H1 (cell line): ENCODE data around the gene PPP1R1C. TPM values are rescaled to one million over a fixed set of nuclear protein-coding genes. Genes with fewer than 3 reads are reported as not detected.

Experiments
- CTCF ChIA-PET: fragments of 300-600 bp; sonication (Branson Sonifier 250); formaldehyde crosslinking; loops from one replicate; lab custom pipeline; 2021; ENCODE audit not compliant: partially characterized antibody; lab: Charles Lee
- POLR2A ChIA-PET: fragments of 300-600 bp; sonication (Branson Sonifier 250); formaldehyde crosslinking; loops from one replicate; lab custom pipeline; 2021; ENCODE audit warnings: inconsistent platforms; ENCODE audit not compliant: partially characterized antibody; lab: Charles Lee
- DNase-seq, 2 experiments: peaks; one replicate each; pipeline versions ENCODE4 v3.0.0 to v3.0.0-alpha.2; 2010 to 2022; ENCODE audit warnings: low spot score in 2 of 2, low read depth in 1 of 2, mixed read lengths in 1 of 2
- FAIRE-seq: peaks from 2 replicates; lab custom pipeline; 2011; peaks lifted over from hg19 to GRCh38; lab: Jason Lieb, UNC
- H2AFZ ChIP-seq: 2 replicates; pipeline ENCODE4 v1.8.1; 2012; ENCODE audit warnings: low read length, inconsistent platforms
- H2AK5ac ChIP-seq: 2 replicates; pipeline ENCODE4 v1.6.1; 2013; ENCODE audit warnings: low read depth, low read length
- H2BK120ac ChIP-seq: replicated peaks from 2 replicates; pipeline ENCODE3; 2013; ENCODE audit warnings: low read depth, low read length, inconsistent platforms
- H2BK12ac ChIP-seq: 2 replicates; pipeline ENCODE4 v1.6.1; 2013; ENCODE audit warnings: low read depth, low read length
- H2BK15ac ChIP-seq: 2 replicates; pipeline ENCODE4 v1.6.1; 2013; ENCODE audit warnings: low read length
- H2BK20ac ChIP-seq: 2 replicates; pipeline ENCODE4 v1.6.1; 2013; ENCODE audit warnings: low read length
- H2BK5ac ChIP-seq: 2 replicates; pipeline ENCODE4 v1.6.1; 2013; ENCODE audit warnings: low read depth, low read length
- H3K14ac ChIP-seq: 2 replicates; pipeline ENCODE4 v1.6.1; 2013; ENCODE audit warnings: inconsistent platforms; ENCODE audit not compliant: insufficient read length
- H3K18ac ChIP-seq: 2 replicates; pipeline ENCODE4 v1.6.1; 2013; ENCODE audit warnings: low read length; ENCODE audit errors: extremely low read depth
- H3K23ac ChIP-seq: 2 replicates; pipeline ENCODE4 v1.6.1; 2013; ENCODE audit warnings: inconsistent platforms; ENCODE audit not compliant: insufficient read length
- H3K23me2 ChIP-seq: 2 replicates; pipeline ENCODE4 v1.6.1; 2013; ENCODE audit warnings: low read depth, low read length
- H3K27ac ChIP-seq: 2 replicates; pipeline ENCODE4 v1.6.1; 2011; ENCODE audit warnings: low read depth, low read length, inconsistent platforms
- H3K27me3 ChIP-seq, 4 experiments: replicated peaks in 1 of 4; 1 replicate in 1 of 4; 2 replicates in 3 of 4; pipeline versions ENCODE4 v1.6.1 to v1.8.1; 2011 to 2013; ENCODE audit warnings: low read length in 3 of 4, mild to moderate bottlenecking in 3 of 4, inconsistent platforms in 2 of 4, mixed read lengths in 2 of 4, moderate library complexity in 1 of 4; ENCODE audit not compliant: control insufficient read depth in 3 of 4, insufficient read depth in 3 of 4; ENCODE audit errors: extremely low read depth in 1 of 4
- H3K36me3 ChIP-seq, 4 experiments: 2 replicates each; pipeline versions ENCODE4 v1.6.1 to v1.8.1; 2011 to 2013; ENCODE audit warnings: mild to moderate bottlenecking in 4 of 4, low read length in 3 of 4, moderate library complexity in 2 of 4, control low read depth in 1 of 4, inconsistent platforms in 1 of 4; ENCODE audit not compliant: insufficient read depth in 4 of 4, control insufficient read depth in 2 of 4
- H3K4ac ChIP-seq: replicated peaks from 2 replicates; pipeline ENCODE3; 2013; ENCODE audit warnings: low read length, low read depth, mixed read lengths, inconsistent platforms; ENCODE audit not compliant: insufficient read length
- H3K4me1 ChIP-seq, 4 experiments: replicated peaks in 1 of 4; 1 replicate in 1 of 4; 2 replicates in 3 of 4; pipeline versions ENCODE4 v1.6.1 to v1.8.1; 2011 to 2013; ENCODE audit warnings: low read length in 3 of 4, inconsistent platforms in 2 of 4, mixed read lengths in 1 of 4; ENCODE audit not compliant: insufficient read depth in 4 of 4, control insufficient read depth in 3 of 4
- H3K4me2 ChIP-seq, 2 experiments: 2 replicates each; pipeline versions ENCODE4 v1.6.1 to v1.8.1; 2011 to 2013; ENCODE audit warnings: low read depth in 2 of 2, low read length in 2 of 2, control low read depth in 1 of 2, inconsistent platforms in 1 of 2, mild to moderate bottlenecking in 1 of 2; ENCODE audit not compliant: insufficient read depth in 1 of 2
- H3K4me3 ChIP-seq, 4 experiments: fragments of 200-600, 300-600 bp in 1 of 4; sonication (generic), shearing (Covaris generic), sonication (Bioruptor Twin) in 1 of 4; 2 replicates each; pipeline versions ENCODE4 v1.5.1 to v1.8.1; 2011 to 2016; ENCODE audit warnings: low read length in 4 of 4, low read depth in 3 of 4, control low read depth in 2 of 4, inconsistent platforms in 2 of 4, mild to moderate bottlenecking in 2 of 4, mixed read lengths in 1 of 4, moderate library complexity in 1 of 4; ENCODE audit not compliant: insufficient read depth in 2 of 4; ENCODE audit errors: extremely low read depth in 1 of 4
- H3K56ac ChIP-seq: replicated peaks from 2 replicates; pipeline ENCODE3; 2013; ENCODE audit warnings: low read depth, mild to moderate bottlenecking, mixed read lengths, low read length, inconsistent platforms; ENCODE audit not compliant: insufficient read length
- H3K79me1 ChIP-seq: 2 replicates; pipeline ENCODE4 v1.6.1; 2013; ENCODE audit warnings: low read depth, low read length, control low read depth
- H3K79me2 ChIP-seq, 2 experiments: 2 replicates each; pipeline versions ENCODE4 v1.6.1 to v1.8.1; 2012 to 2013; ENCODE audit warnings: low read length in 2 of 2, mild to moderate bottlenecking in 2 of 2, inconsistent platforms in 1 of 2; ENCODE audit not compliant: insufficient read depth in 2 of 2, control insufficient read depth in 1 of 2
- H3K9ac ChIP-seq, 4 experiments: replicated peaks in 1 of 4; 1 replicate in 1 of 4; 2 replicates in 3 of 4; pipeline versions ENCODE4 v1.6.1 to v1.8.1; 2011 to 2013; ENCODE audit warnings: low read depth in 3 of 4, low read length in 3 of 4, control low read depth in 2 of 4, mild to moderate bottlenecking in 2 of 4, moderate library complexity in 2 of 4, inconsistent platforms in 1 of 4; ENCODE audit errors: extremely low read depth in 1 of 4
- H3K9me3 ChIP-seq, 2 experiments: 2 replicates each; pipeline versions ENCODE4 v1.6.1 to v1.8.1; 2012 to 2013; ENCODE audit warnings: mild to moderate bottlenecking in 2 of 2, moderate library complexity in 2 of 2, control low read depth in 1 of 2, inconsistent platforms in 1 of 2, low read depth in 1 of 2, low read length in 1 of 2, mixed read lengths in 1 of 2; ENCODE audit not compliant: insufficient read depth in 2 of 2
- H4K20me1 ChIP-seq, 2 experiments: replicated peaks in 1 of 2; 2 replicates each; pipeline versions ENCODE3 to v1.8.1; 2011 to 2013; ENCODE audit warnings: inconsistent platforms in 2 of 2, low read length in 2 of 2, mild to moderate bottlenecking in 1 of 2; ENCODE audit not compliant: insufficient read depth in 2 of 2, control insufficient read depth in 1 of 2
- H4K5ac ChIP-seq: 2 replicates; pipeline ENCODE4 v1.6.1; 2013; ENCODE audit warnings: low read length, low read depth, mixed read lengths, inconsistent platforms; ENCODE audit not compliant: insufficient read length
- H4K8ac ChIP-seq: 2 replicates; pipeline ENCODE4 v1.8.0; 2013; ENCODE audit warnings: mild to moderate bottlenecking, moderate library complexity, low read length, inconsistent platforms; ENCODE audit not compliant: insufficient read depth; ENCODE audit errors: extremely low read depth
- H4K91ac ChIP-seq: replicated peaks from 2 replicates; pipeline ENCODE3; 2013; ENCODE audit warnings: low read length, mixed read lengths, inconsistent platforms; ENCODE audit not compliant: insufficient read length
- EGR1 ChIP-seq: IDR thresholded peaks from 2 replicates; pipeline ENCODE4 v1.6.1; 2011; ENCODE audit warnings: low read depth, low read length, borderline replicate concordance
- POLR2A ChIP-seq, 2 experiments: IDR thresholded peaks; 1 replicate in 1 of 2; 2 replicates in 1 of 2; pipeline ENCODE4 v1.6.1; 2011; ENCODE audit warnings: low read depth in 2 of 2, low read length in 2 of 2, mild to moderate bottlenecking in 2 of 2; ENCODE audit errors: control extremely low read depth in 1 of 2
- SIX5 ChIP-seq: IDR thresholded peaks from 2 replicates; pipeline ENCODE4 v1.6.1; 2011; ENCODE audit warnings: mild to moderate bottlenecking, low read depth, low read length
- SP4 ChIP-seq: IDR thresholded peaks from 2 replicates; pipeline ENCODE4 v1.6.1; 2012; ENCODE audit warnings: low read length, inconsistent platforms
- TEAD4 ChIP-seq: IDR thresholded peaks from 2 replicates; pipeline ENCODE4 v1.6.1; 2012; ENCODE audit warnings: low read depth, low read length, inconsistent platforms, mixed read lengths
- WGBS, 2 experiments: shearing (Covaris generic) in 1 of 2; methylation state at CpG; one replicate each; pipeline versions ENCODE4 v1.1.6 to v1.1.7; 2013 to 2015; ENCODE audit warnings: low lambda C conversion rate in 2 of 2, mixed read lengths in 2 of 2, inconsistent platforms in 1 of 2, low coverage in 1 of 2, missing lambda C conversion rate in 1 of 2; ENCODE audit not compliant: insufficient replicate concordance in 2 of 2, insufficient coverage in 1 of 2, insufficient read length in 1 of 2; ENCODE audit errors: extremely low coverage in 1 of 2, missing lambda C conversion rate in 1 of 2; 5-methylcytosine and 5-hydroxymethylcytosine counted together
- polyA plus RNA-seq, 7 experiments: library from polyadenylated mRNA; depleted of rRNA in 3 of 7; stranded (reverse) in 5 of 7; unstranded in 2 of 7; fragments of >200 nt in 5 of 7; fragments of 200-250 nt in 2 of 7; gene quantifications; 1 replicate in 5 of 7; 2 replicates in 1 of 7; 4 replicates in 1 of 7; pipeline versions ENCODE4 v1.2.1 to v1.2.3, GENCODE V29; 2011 to 2013; ENCODE audit warnings: missing spikeins in 2 of 7, mixed read lengths in 2 of 7
- total RNA-seq: library from RNA; stranded (reverse); fragmentation: NEBNext Ultra II Directional; extraction: Animal tissue kit (Norgen Biotek cat#: 25700); gene quantifications from 2 replicates; pipeline ENCODE4 v1.2.1, GENCODE V29; 2021
- TF ChIP-seq, protein P1 (sequence below): IDR thresholded peaks from 2 replicates; pipeline ENCODE4 v1.6.1; 2011; ENCODE audit warnings: low read depth, mild to moderate bottlenecking, low read length; ENCODE audit not compliant: insufficient read depth

PPP1R1C gene
- total and polyA plus RNA-seq, 2 of the 8 experiments (the other 6 are each of a cell fraction or from before 2014, with no cell fraction given), result 1.3 to 5.3 TPM

DNA sequence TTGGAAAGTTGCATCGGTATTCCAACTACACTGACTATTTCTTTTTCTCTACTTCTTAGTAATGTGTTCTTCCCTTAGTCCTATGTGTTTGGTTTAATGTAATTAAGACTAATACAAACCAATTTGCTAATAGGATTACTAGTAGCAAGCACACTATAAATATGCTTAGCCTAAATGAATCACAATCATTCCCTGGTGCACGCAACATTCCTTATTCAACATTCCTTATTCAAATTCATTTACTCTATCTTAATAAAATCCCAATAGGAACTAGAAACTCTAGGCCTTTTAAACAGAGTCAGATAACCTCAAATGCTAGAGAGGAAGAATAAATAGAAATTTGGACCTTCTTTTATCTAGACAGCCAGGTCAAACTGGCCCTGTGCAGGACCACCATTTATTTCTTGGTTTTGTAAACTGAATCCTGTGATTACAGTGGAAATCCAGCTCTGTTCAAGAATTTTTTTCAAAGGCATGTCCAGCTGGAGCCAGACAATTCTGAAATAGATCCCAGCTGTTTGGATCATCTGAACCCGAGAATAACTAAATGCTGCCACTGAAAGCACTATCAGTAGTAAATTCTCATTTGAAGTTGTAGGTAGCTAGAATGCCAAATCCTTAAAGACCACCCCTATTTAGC lies 103.1 kb downstream of the PPP1R1C start:
- Histone ChIP-seq H3K4ac (no peak overlapping the region), H3K23ac (no peak overlapping the region), H3K4me2 (no peak overlapping the region), H3K4me3 (no peak overlapping the region), H3K27ac (no peak overlapping the region), H4K91ac (no peak overlapping the region), H3K18ac (no peak overlapping the region), H3K23me2 (no peaks in the 10 kb centered on the region), H3K14ac (no peak overlapping the region), H3K79me1 (no peaks in the 10 kb centered on the region), H2BK15ac (no peak overlapping the region), H3K36me3 (no peaks in the 10 kb centered on the region), H3K56ac (no peak overlapping the region), H3K9me3 (no peaks in the 10 kb centered on the region), H2BK20ac (no peak overlapping the region), H3K27me3 (no peaks in the 10 kb centered on the region), H2BK5ac (no peak overlapping the region), H2BK12ac (no peak overlapping the region), H3K9ac (no peak overlapping the region), H2AFZ (no peak overlapping the region), H3K79me2 (no peaks in the 10 kb centered on the region), H4K5ac (no peak overlapping the region), H2AK5ac (no peak overlapping the region), H4K20me1 (no peaks in the 10 kb centered on the region), H4K8ac (no peak overlapping the region), H3K4me1 (no peaks in the 10 kb centered on the region; a peak in 1 of 7 replicates), H2BK120ac (no peak overlapping the region)
- TF ChIP-seq EGR1 (no peak), POLR2A (IDR thresholded peaks at IDR 0.05; ENCODE audit: control extremely low read depth in 1 of 2, low read depth in 2 of 2, low read length in 2 of 2) (no peak), SIX5 (no peak), TEAD4 (no peak), SP4 (no peak)
- TF ChIP-seq, protein P1, sequence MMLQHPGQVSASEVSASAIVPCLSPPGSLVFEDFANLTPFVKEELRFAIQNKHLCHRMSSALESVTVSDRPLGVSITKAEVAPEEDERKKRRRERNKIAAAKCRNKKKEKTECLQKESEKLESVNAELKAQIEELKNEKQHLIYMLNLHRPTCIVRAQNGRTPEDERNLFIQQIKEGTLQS, result no peak
- FAIRE-seq (no peak), DNase-seq (no peak)
- WGBS, 2 experiments, result 92 to 100% methylated on average over 1 to 3 of the region's 3 CpGs
- CTCF ChIA-PET, result interaction anchor here (0.8 to 2.9 kb wide), 4 partner anchors 11 to 56 kb away, joined by 3 to 17 read pairs (median 4); no protein-coding TSS in a partner anchor
- POLR2A ChIA-PET, result no interaction called here
